Measurements from ENCODE around the gene SLC22A23.

DNA sequence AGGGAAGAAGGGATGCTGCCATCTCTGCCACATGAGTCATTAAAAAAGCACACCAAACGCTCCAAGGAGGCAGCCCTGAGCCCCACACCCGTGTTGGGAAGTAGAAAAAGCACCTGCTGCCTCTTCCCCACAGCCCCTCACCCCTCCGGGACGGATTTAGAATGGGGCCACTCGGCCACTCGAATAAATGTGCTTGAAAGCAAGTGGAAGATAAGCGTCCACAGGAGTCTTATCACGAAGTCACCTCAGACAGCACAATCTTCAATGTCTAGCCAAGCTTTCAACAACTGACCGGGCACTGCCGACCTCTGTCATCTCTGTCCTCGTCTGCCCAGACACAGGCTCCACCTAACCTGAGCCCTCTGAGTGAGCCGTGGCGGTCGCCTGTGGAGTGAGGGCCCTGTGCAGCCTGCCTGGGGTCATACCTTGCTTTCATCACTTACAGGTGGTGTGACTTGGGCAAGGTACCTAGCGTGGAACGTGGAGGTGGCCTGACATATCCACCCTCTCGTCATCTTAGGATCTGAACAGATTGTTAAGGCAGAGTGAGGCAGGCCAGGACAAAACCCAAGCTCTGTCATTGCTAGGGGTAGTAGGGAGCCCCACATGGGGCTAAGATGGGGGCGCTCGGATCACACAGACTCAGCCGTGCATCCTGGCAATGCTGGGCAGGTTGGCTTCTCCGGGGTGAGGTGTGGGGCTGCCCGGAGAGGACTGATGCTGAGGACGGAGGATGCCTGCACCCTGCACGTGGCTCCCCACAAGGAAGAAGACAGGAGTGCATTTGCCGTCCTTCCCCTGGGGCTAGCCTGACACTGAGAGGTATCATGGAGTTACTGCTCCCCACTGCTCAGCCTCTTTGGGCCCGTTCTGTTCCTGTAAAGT lies 163.3 kb downstream of the SLC22A23 start:
- TF ChIP-seq, protein P1, sequence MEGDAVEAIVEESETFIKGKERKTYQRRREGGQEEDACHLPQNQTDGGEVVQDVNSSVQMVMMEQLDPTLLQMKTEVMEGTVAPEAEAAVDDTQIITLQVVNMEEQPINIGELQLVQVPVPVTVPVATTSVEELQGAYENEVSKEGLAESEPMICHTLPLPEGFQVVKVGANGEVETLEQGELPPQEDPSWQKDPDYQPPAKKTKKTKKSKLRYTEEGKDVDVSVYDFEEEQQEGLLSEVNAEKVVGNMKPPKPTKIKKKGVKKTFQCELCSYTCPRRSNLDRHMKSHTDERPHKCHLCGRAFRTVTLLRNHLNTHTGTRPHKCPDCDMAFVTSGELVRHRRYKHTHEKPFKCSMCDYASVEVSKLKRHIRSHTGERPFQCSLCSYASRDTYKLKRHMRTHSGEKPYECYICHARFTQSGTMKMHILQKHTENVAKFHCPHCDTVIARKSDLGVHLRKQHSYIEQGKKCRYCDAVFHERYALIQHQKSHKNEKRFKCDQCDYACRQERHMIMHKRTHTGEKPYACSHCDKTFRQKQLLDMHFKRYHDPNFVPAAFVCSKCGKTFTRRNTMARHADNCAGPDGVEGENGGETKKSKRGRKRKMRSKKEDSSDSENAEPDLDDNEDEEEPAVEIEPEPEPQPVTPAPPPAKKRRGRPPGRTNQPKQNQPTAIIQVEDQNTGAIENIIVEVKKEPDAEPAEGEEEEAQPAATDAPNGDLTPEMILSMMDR (IDR thresholded peaks at IDR 0.05; ENCODE audit: low read length) = no peak
- TF ChIP-seq EZH2phosphoT487 (IDR thresholded peaks at IDR 0.05; ENCODE audit: low read length) (no peak), EZH2 (optimal IDR thresholded peaks at IDR 0.05; ENCODE audit: low read depth, low read length) (no peak)

Data from MM.1S (cell line).